Stromal cell of bone marrow (primary cell): ENCODE measurements around the gene LRRC8E.

Experiments
- DNase-seq: peaks from one replicate; pipeline ENCODE4 v3.0.0-alpha.2; 2012; ENCODE audit warnings: low read depth

LRRC8E gene

GRCh38 chr19:7888145-7888825, at the start of gene LRRC8E:
Gene LRRC8E (plus strand): TSS chr19:7888510. CDS start chr19:7895604, 7,094 bp downstream.
- peak; percentile 52 for DNase-seq

- no peak for DNase-seq
Observed at GRCh38 chr19:7839476-7839875, 48.8 kb upstream of the LRRC8E start.

- DNase-seq = no peak
Observed at GRCh38 chr19:7840629-7841028, 47.7 kb upstream of the LRRC8E start.

- DNase-seq = no peak
Observed at GRCh38 chr19:7841751-7842660, 46.3 kb upstream of the LRRC8E start.

- DNase-seq = no peak
Observed at GRCh38 chr19:7842661-7843294, 45.5 kb upstream of the LRRC8E start.

GRCh38 chr19:7843521-7843920, 44.8 kb upstream of the LRRC8E start:
- no peak for DNase-seq

GRCh38 chr19:7844405-7844804, 43.9 kb upstream of the LRRC8E start:
- DNase-seq = no peak

GRCh38 chr19:7844951-7845350, 43.4 kb upstream of the LRRC8E start:
- no peak for DNase-seq

GRCh38 chr19:7845390-7846154, 42.7 kb upstream of the LRRC8E start:
- DNase-seq = no peak

- no peak for DNase-seq
Observed at GRCh38 chr19:7846155-7846646, 42.1 kb upstream of the LRRC8E start.

- DNase-seq = no peak
Observed at GRCh38 chr19:7847664-7848063, 40.6 kb upstream of the LRRC8E start.

GRCh38 chr19:7848779-7849457, 39.4 kb upstream of the LRRC8E start:
- DNase-seq = no peak

- DNase-seq = no peak
Observed at GRCh38 chr19:7849631-7849999, 38.7 kb upstream of the LRRC8E start.

GRCh38 chr19:7850000-7850813, 38.1 kb upstream of the LRRC8E start:
- no peak for DNase-seq

- DNase-seq = no peak
Observed at GRCh38 chr19:7850945-7851622, 37.2 kb upstream of the LRRC8E start.

- no peak for DNase-seq
Observed at GRCh38 chr19:7851623-7852500, 36.4 kb upstream of the LRRC8E start.

GRCh38 chr19:7852851-7853769, 35.2 kb upstream of the LRRC8E start:
- no peak for DNase-seq

GRCh38 chr19:7853770-7854128, 34.6 kb upstream of the LRRC8E start:
- DNase-seq = no peak
